BLaER1 treated with 17β-estradiol and CSF1 and Interleukin-3, amounts not matched to agents 10 nM and 100 nM (cell line): ENCODE data around the gene ZC3H8.

ENCODE experiments used
- H3K27ac ChIP-seq, 11 experiments: shearing (Covaris generic); formaldehyde crosslinking; 2 replicates each; pipeline ENCODE4 v1.8.1; 2022
- H3K27me3 ChIP-seq, 11 experiments: shearing (Covaris generic); formaldehyde crosslinking; 2 replicates each; pipeline ENCODE4 v1.8.1; 2022
- H3K36me3 ChIP-seq, 11 experiments: shearing (Covaris generic); formaldehyde crosslinking; 2 replicates each; pipeline ENCODE4 v1.8.1; 2022
- H3K4me1 ChIP-seq, 10 experiments: shearing (Covaris generic); formaldehyde crosslinking; 2 replicates each; pipeline ENCODE4 v1.8.1; 2022
- H3K4me2 ChIP-seq, 11 experiments: shearing (Covaris generic); formaldehyde crosslinking; 2 replicates each; pipeline ENCODE4 v1.8.1; 2022
- H3K4me3 ChIP-seq, 10 experiments: shearing (Covaris generic); formaldehyde crosslinking; 2 replicates each; pipeline ENCODE4 v1.8.1; 2022
- H3K9ac ChIP-seq, 11 experiments: shearing (Covaris generic); formaldehyde crosslinking; 2 replicates each; pipeline ENCODE4 v1.8.1; 2022
- H3K9me3 ChIP-seq, 11 experiments: shearing (Covaris generic); formaldehyde crosslinking; replicated peaks in 1 of 11; 2 replicates each; pipeline ENCODE4 v1.8.1; 2022
- H4K20me1 ChIP-seq, 11 experiments: shearing (Covaris generic); formaldehyde crosslinking; 2 replicates each; pipeline ENCODE4 v1.8.1; 2022
- Cebpa-rat ChIP-seq, 11 experiments: shearing (Covaris generic); IDR thresholded peaks; 2 replicates each; pipeline ENCODE4 v1.8.1; 2022

Gene ZC3H8

DNA sequence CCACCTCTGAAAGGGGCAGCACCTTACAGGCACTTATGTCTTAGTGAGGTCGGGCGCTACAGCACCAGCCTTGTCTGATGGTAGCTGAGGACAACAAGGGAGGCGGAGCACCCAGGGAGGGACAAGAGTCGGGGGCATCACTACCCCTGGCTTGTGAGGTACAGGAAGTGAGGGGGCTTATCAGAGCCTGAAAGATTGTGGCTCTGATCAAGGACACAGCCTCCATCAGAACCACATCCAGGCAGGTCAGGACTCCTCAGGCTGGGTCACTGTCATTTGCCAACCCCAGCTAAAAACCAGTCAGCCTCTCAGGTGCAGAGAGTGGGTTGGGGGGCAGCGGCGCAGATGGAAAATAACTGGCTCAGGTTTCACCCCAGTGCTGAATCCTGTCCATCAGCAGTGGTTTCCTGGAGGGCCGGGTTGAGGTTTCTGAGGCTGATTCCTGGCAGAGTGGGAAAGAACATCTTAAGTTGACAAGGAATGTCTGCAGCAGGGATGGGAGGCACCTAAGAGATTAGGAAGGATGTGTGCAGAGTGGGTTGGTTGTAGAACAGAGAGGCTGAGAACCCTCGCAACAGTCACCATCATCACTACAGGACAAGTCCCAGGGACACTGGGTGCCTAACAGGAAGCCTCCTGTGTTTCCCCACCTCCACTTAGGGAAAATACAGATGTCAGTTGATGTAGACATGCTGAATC, 71.4 kb downstream of the ZC3H8 start:
- Histone ChIP-seq H3K4me1 (peaks cover 11 to 69% (median 66%) of the 10 kb centered on the region in 10 experiments), H4K20me1 (no peaks in the 10 kb centered on the region), H3K4me3 (no peak overlapping the region), H3K36me3 (no peaks in the 10 kb centered on the region), H3K27me3 (peaks cover 18 to 33% (median 24%) of the 10 kb centered on the region in 11 experiments), H3K4me2 (peak overlapping the region in 9 of 11 experiments; percentile 52 to 77 (median 64); a peak in 18 of 22 replicates), H3K9ac (no peak overlapping the region), H3K27ac (no peak overlapping the region), H3K9me3 (peaks cover 19 to 42% (median 33%) of the 10 kb centered on the region in 11 experiments)
- TF ChIP-seq Cebpa-rat (IDR thresholded peaks at IDR 0.05): no peak

DNA sequence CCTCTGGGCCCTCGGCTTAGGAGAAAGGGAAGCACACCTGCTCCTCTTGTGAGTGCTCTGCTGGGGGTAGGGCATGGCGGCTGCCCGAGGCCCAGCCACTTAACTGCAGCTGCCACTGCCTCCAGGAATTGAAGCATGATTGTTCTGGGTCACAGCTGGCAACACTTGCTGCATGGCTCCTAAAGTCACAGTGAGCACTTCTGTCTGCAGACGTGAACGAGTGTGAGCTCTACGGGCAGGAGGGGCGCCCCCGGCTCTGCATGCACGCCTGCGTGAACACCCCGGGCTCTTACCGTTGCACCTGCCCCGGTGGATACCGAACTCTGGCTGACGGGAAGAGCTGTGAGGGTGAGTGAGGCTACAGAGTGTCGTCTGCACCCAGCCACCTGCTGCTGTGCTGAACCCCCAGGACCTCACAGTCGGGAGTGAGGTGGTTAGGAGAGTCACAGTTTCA, 72.2 kb downstream of the ZC3H8 start:
- no peak overlapping the region for H3K4me3 ChIP-seq
- no peak overlapping the region for H3K9ac ChIP-seq

DNA sequence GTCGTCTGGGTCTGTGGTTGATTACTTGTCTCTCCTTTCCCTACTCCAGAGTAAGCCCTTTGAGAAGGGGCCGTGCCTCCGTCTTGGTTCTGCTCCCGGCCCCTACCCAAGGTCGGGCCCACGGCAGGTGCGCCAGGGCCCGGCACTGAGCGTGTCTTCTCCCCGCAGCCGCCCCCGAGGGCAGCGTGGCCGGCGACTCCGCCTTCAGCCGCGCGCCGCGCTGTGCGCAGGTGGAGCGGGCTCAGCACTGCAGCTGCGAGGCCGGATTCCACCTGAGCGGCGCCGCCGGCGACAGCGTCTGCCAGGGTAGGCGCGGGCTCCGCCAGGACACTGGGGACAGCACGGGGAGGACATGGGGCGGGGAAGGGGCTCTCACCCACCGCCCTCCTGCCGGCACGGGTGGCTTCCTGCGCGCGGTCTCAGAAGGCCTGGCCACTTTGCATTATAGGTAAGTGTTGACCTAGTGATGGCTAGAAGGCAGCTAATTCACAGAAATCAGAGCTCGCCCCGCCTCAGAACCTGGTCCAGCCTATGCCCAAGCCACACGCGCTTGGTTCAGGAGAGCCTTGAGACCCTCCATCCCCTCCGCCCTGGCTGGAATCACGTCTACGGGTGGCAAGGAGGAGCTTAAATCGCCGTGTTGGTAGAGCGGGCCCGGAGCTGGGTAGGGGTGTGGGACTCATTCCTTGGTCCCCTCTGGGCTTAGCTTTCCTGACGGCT, 73.1 kb downstream of the ZC3H8 start:
- peaks cover 0 to 58% (median 49%) of the 10 kb centered on the region in 10 experiments; a peak in 18 of 20 replicates for H3K4me1 ChIP-seq
- H3K4me2 ChIP-seq: peak overlapping the region in 8 of 11 experiments; percentile 52 to 77 (median 64); a peak in 14 of 22 replicates
- no peaks in the 10 kb centered on the region for H3K36me3 ChIP-seq
- H3K9ac ChIP-seq: no peak overlapping the region
- no peak for TF ChIP-seq Cebpa-rat (IDR thresholded peaks at IDR 0.05)
- no peaks in the 10 kb centered on the region for H4K20me1 ChIP-seq
- peaks cover 18 to 33% (median 24%) of the 10 kb centered on the region in 11 experiments for H3K27me3 ChIP-seq
- no peak overlapping the region for H3K27ac ChIP-seq
- no peak overlapping the region for H3K4me3 ChIP-seq
- H3K9me3 ChIP-seq: peaks cover 19 to 37% (median 30%) of the 10 kb centered on the region in 11 experiments

More for the DNA sequence above, 72.2 kb downstream of the ZC3H8 start:
- H3K36me3 ChIP-seq: no peaks in the 10 kb centered on the region
- H3K9me3 ChIP-seq: peaks cover 19 to 45% (median 35%) of the 10 kb centered on the region in 11 experiments
- TF ChIP-seq Cebpa-rat (IDR thresholded peaks at IDR 0.05): no peak
- H3K4me2 ChIP-seq: peak overlapping the region in 9 of 11 experiments; percentile 52 to 77 (median 64); a peak in 17 of 22 replicates
- H3K27me3 ChIP-seq: peaks cover 18 to 33% (median 24%) of the 10 kb centered on the region in 11 experiments
- H3K27ac ChIP-seq: no peak overlapping the region
- peaks cover 3 to 61% (median 58%) of the 10 kb centered on the region in 10 experiments; a peak in 19 of 20 replicates for H3K4me1 ChIP-seq
- H4K20me1 ChIP-seq: no peaks in the 10 kb centered on the region

DNA sequence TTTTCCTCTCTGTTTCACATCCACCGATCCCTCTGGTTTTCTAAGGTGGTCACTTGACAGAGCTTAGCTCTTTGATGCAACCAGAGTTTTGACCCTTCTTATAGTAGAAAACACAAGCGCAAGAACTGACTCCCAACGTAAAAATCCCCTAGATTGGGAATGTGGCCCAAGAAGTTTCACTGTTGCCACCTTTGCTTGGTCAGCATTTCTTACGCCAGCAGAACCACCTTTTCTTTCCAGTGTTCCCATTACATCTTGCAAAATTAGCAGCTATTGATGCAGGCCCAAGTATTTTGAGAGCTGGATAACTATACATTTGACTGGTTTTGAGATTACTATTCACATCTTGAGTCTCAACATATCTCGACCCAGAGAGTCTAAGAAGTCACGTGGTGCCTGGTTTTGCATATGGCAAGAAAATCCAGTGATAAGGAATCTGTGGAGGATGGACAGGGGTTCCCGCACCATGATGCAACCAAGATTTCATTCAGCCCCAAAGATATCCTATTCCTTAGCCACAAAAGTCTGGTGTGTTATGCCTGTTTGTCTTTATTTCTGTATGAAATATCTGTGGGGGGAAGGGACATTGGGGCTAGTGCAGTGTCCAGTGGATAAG, 78.8 kb downstream of the ZC3H8 start:
- no peaks in the 10 kb centered on the region for H4K20me1 ChIP-seq
- no peak overlapping the region for H3K9ac ChIP-seq
- H3K36me3 ChIP-seq: no peaks in the 10 kb centered on the region
- TF ChIP-seq Cebpa-rat (IDR thresholded peaks at IDR 0.05): no peak
- no peak overlapping the region for H3K27ac ChIP-seq
- H3K4me3 ChIP-seq: no peak overlapping the region
- peak overlapping the region in 9 of 11 experiments; percentile 45 to 89 (median 71); a peak in 15 of 22 replicates for H3K4me2 ChIP-seq
- H3K4me1 ChIP-seq: peaks cover 10 to 62% (median 42%) of the 10 kb centered on the region in 10 experiments; a peak in 18 of 20 replicates
- H3K27me3 ChIP-seq: peaks cover 2 to 10% (median 5%) of the 10 kb centered on the region in 11 experiments
- H3K9me3 ChIP-seq: peaks cover 16 to 30% (median 22%) of the 10 kb centered on the region in 11 experiments

DNA sequence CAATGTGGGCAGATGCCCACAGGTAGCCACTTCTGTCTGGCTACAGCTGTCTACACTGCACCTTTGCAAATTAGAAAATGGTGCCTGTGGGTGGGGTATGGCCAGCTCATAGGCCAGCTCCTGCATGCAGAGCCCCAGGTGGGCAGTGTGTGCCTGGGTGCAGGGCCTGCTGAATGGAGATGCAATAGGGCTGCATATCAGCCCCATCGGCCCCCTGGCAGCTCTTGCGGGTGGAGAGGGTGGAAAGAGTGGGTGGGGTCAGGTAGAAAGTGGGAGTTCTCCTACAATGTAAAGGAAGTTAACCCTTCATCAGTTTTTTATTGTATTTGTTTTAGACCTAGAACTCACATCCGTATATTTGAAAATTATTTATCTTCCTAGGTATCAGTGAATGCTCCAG, 79.5 kb downstream of the ZC3H8 start:
- peaks cover 8 to 23% (median 15%) of the 10 kb centered on the region in 11 experiments for H3K9me3 ChIP-seq
- peaks cover 0 to 3% (median 0%) of the 10 kb centered on the region in 11 experiments; a peak in 2 of 22 replicates for H3K27me3 ChIP-seq
- no peaks in the 10 kb centered on the region for H4K20me1 ChIP-seq
- H3K4me1 ChIP-seq: peaks cover 10 to 70% (median 42%) of the 10 kb centered on the region in 10 experiments; a peak in 18 of 20 replicates
- no peak for TF ChIP-seq Cebpa-rat (IDR thresholded peaks at IDR 0.05)
- H3K27ac ChIP-seq: no peak overlapping the region
- no peak overlapping the region for H3K4me3 ChIP-seq
- no peaks in the 10 kb centered on the region for H3K36me3 ChIP-seq
- H3K9ac ChIP-seq: no peak overlapping the region
- H3K4me2 ChIP-seq: peak overlapping the region in 10 of 11 experiments; percentile 38 to 89 (median 70); a peak in 18 of 22 replicates

DNA sequence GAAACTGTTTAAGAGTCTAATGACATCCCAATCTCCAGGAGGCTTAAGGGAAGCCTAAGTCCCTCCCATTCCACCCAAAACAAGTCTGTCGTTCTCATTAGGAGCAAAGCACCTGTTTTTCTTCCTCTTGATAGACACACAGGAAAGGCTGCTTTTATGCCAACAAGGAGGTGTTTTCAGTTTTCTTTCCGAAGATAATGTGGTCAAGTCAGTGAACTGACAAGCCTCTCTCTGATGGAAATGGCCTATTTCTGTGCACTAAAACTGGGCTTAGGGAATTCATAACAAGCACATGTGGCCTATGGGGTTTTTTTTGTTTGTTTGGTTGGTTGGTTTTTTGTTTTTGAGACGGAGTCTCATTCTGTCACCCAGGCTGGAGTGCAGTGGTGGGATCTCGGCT, 80.5 kb downstream of the ZC3H8 start:
- Histone ChIP-seq H3K4me3 (peak overlapping the region in 2 of 10 experiments; percentile 14 to 43; a peak in 2 of 20 replicates), H3K36me3 (no peaks in the 10 kb centered on the region), H3K9me3 (peaks cover 3 to 13% (median 8%) of the 10 kb centered on the region in 11 experiments; a peak in 20 of 22 replicates), H3K27ac (no peak overlapping the region), H3K9ac (peak overlapping the region in 3 of 11 experiments; percentile 12 to 29 (median 24); a peak in 3 of 22 replicates), H3K4me1 (peaks cover 10 to 79% (median 47%) of the 10 kb centered on the region in 10 experiments; a peak in 18 of 20 replicates), H3K4me2 (peak overlapping the region; percentile 38 to 89 (median 70); a peak in 21 of 22 replicates), H4K20me1 (no peaks in the 10 kb centered on the region), H3K27me3 (no peaks in the 10 kb centered on the region)
- no peak for TF ChIP-seq Cebpa-rat (IDR thresholded peaks at IDR 0.05)

DNA sequence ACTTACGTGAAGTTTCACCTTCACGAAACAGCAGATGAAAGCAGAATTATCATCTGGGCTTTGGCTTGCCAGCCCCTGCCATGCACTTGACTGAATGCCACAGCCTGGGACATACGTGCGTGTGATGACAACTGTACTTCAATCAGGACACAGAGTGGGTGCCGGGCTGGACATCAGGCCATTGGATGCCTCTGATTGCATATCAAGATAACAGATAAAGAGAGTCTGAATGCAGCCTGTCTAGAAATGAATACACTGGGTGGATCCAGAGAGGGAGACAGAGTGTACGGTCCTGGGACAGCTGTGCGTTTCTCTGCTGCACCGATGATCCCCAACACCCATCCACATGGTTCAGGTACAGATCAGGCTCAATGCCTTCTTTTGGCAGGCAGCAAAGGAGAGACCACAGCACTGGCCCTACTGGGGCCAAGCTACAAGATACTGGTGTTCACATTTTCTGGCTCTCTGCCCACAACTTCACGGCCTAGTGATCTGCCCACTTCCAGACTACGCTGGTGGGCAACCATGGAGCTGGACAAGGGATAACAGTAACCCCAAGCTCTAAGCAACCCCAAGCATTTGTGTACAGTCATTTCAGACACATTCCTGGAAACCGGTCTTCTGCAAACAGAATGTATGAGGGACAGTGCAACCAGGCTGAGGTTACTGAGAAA, 81.1 kb downstream of the ZC3H8 start:
- no peak for TF ChIP-seq Cebpa-rat (IDR thresholded peaks at IDR 0.05)
- peak overlapping the region in 2 of 10 experiments; percentile 14 to 43; a peak in 3 of 20 replicates for H3K4me3 ChIP-seq
- peak overlapping the region in 2 of 11 experiments; percentile 12 to 24; a peak in 2 of 22 replicates for H3K9ac ChIP-seq
- H3K9me3 ChIP-seq: peaks cover 0 to 7% (median 2%) of the 10 kb centered on the region in 11 experiments; a peak in 7 of 22 replicates
- H4K20me1 ChIP-seq: no peaks in the 10 kb centered on the region
- peaks cover 10 to 85% (median 53%) of the 10 kb centered on the region in 10 experiments; a peak in 18 of 20 replicates for H3K4me1 ChIP-seq
- H3K4me2 ChIP-seq: peak overlapping the region; percentile 38 to 89 (median 70)
- no peaks in the 10 kb centered on the region for H3K36me3 ChIP-seq
- H3K27ac ChIP-seq: peak overlapping the region in 1 of 11 experiments; percentile 10; a peak in 1 of 22 replicates
- no peaks in the 10 kb centered on the region for H3K27me3 ChIP-seq

DNA sequence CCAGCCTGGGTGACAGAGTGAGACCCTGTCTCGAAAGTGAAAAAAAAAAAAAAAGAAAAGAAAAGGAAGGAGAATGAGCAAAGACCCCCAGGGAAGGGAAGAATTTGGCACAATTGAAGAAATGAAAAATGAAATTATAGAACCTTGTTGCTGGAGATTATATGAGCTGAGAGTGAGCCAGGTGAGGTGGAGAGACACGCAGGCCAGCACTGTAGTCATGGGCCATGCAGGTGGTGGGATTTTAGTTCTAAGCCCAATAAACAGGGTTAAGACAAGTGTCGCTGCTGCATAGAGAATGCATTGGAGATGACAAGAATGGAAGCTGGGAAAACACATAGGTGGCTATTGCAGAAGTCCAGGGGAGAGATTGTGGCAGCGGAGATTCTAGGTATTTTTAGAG, 84.3 kb downstream of the ZC3H8 start:
- H3K4me3 ChIP-seq: no peak overlapping the region
- H3K27me3 ChIP-seq: no peaks in the 10 kb centered on the region
- H3K9ac ChIP-seq: no peak overlapping the region
- H3K4me1 ChIP-seq: peaks cover 10 to 89% (median 47%) of the 10 kb centered on the region in 10 experiments; a peak in 18 of 20 replicates
- no peak for TF ChIP-seq Cebpa-rat (IDR thresholded peaks at IDR 0.05)
- H3K4me2 ChIP-seq: peak overlapping the region in 4 of 11 experiments; percentile 12 to 74 (median 34); a peak in 4 of 22 replicates
- H4K20me1 ChIP-seq: no peaks in the 10 kb centered on the region
- H3K36me3 ChIP-seq: no peaks in the 10 kb centered on the region
- H3K9me3 ChIP-seq: 0 out of 22 replicates have a peak, but pooled peaks cover 0 to 4% (median 0%) of the 10 kb centered on the region in 11 experiments
- H3K27ac ChIP-seq: no peak overlapping the region
